GM12878 (cell line): ENCODE measurements around the gene TECPR1. TPM values are rescaled to one million over a fixed set of nuclear protein-coding genes. Genes with fewer than 3 reads are reported as not detected.

Experiments
- ATF3 ChIP-seq: IDR thresholded peaks from 2 replicates; pipeline ENCODE4 v1.6.1; 2011; ENCODE audit warnings: low read depth, mild to moderate bottlenecking, low read length, moderate library complexity, borderline replicate concordance; ENCODE audit errors: extremely low read depth
- BRCA1 ChIP-seq: IDR thresholded peaks from 2 replicates; pipeline ENCODE4 v1.6.1; 2011; ENCODE audit warnings: low read depth, low read length, improper control_type of control experiment
- HDAC6 ChIP-seq: fragments of 200-600 bp; sonication (generic); IDR thresholded peaks from one replicate; pipeline ENCODE4 v1.8.0; 2017; ENCODE audit warnings: antibody characterized with exemption; ENCODE audit not compliant: unreplicated experiment
- HSF1 ChIP-seq: fragments of 150-350 bp; IDR thresholded peaks from 2 replicates; pipeline ENCODE4 v1.6.1; 2014; ENCODE audit warnings: mild to moderate bottlenecking, low read depth, low read length
- MAX ChIP-seq: IDR thresholded peaks from 2 replicates; pipeline ENCODE4 v1.6.1; 2012; ENCODE audit warnings: low read depth, low read length, improper control_type of control experiment
- MEF2A ChIP-seq: IDR thresholded peaks from 2 replicates; pipeline ENCODE4 v1.6.1; 2011; ENCODE audit warnings: low read depth, mild to moderate bottlenecking, low read length, moderate library complexity; ENCODE audit not compliant: insufficient read depth
- PKNOX1 ChIP-seq: fragments of 450-650 bp; IDR thresholded peaks from 2 replicates; pipeline ENCODE4 v1.6.1; 2016; ENCODE audit warnings: mild to moderate bottlenecking
- REST ChIP-seq: IDR thresholded peaks from 2 replicates; pipeline ENCODE4 v1.6.1; 2012; ENCODE audit warnings: mild to moderate bottlenecking, low read depth, low read length
- SMAD5 ChIP-seq: IDR thresholded peaks from 2 replicates; pipeline ENCODE4 v1.6.1; 2016; ENCODE audit warnings: antibody characterized with exemption, low read depth
- ZBED1 ChIP-seq: IDR thresholded peaks from 2 replicates; pipeline ENCODE4 v1.6.1; 2016; ENCODE audit warnings: borderline replicate concordance
- polyA plus RNA-seq, 11 experiments: library from polyadenylated mRNA; depleted of rRNA in 4 of 11; unstranded in 6 of 11; stranded (reverse) in 5 of 11; fragments of >200 nt; fragmentation: Nextera tagmentation in 4 of 11; fragmentation: Illumina TruSeq in 1 of 11; extraction: Ambion mirVana in 4 of 11; extraction: Trizol in 1 of 11; gene quantifications; 1 replicate in 1 of 11; 2 replicates in 10 of 11; pipeline versions ENCODE4 v1.2.1 to v1.2.3, GENCODE V29; 2011 to 2016; ENCODE audit warnings: inconsistent platforms in 2 of 11, missing spikeins in 2 of 11, low read depth in 1 of 11
- total RNA-seq, 4 experiments: library from RNA; depleted of rRNA in 3 of 4; stranded (reverse); fragments of >200 nt in 3 of 4; fragmentation: Illumina TruSeq in 1 of 4; extraction: Trizol in 1 of 4; gene quantifications; 2 replicates each; pipeline versions ENCODE4 v1.2.1 to v1.2.3, GENCODE V29; 2013 to 2021

TECPR1 gene
- total and polyA plus RNA-seq, 10 of the 15 experiments (the other 5 are each of a cell fraction or from before 2014, with no cell fraction given), result 0.26 to 16.8 (median 4.2) TPM

- TF ChIP-seq REST (no peak), HSF1 (no peak), ATF3 (no peak), BRCA1 (no peak), SMAD5 (no peak), PKNOX1 (no peak), ZBED1 (no peak), MAX (no peak), HDAC6 (no peak), MEF2A (no peak)
Measured at GRCh38 chr7:98228801-98229200, 23.2 kb downstream of the TECPR1 start (continued).
